ENCODE data around the gene CRAMP1.

CRAMP1 gene

DNA sequence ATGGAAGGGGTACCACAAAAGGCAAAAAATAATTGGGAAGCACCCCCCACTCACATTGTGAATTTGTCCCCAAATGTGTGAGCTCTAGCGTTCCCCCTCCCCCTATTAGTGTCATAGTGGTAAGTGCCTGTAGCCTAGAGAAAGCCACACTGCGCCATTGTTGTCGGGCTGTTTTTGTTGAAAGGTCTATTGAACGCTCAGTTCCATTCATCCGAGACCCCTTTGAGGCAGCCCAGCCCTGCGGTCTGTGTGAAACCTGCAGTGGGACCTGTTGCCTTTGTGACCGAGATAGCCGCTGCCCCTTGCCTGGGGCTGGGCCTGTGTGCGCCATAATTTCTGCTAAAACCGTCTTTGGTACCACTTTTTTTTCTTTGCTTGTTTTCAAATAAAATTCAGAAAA, 68.9 kb downstream of the CRAMP1 start:
- no peak for DNase-seq (ENCODE audit: low spot score)
- TF ChIP-seq, protein P1, sequence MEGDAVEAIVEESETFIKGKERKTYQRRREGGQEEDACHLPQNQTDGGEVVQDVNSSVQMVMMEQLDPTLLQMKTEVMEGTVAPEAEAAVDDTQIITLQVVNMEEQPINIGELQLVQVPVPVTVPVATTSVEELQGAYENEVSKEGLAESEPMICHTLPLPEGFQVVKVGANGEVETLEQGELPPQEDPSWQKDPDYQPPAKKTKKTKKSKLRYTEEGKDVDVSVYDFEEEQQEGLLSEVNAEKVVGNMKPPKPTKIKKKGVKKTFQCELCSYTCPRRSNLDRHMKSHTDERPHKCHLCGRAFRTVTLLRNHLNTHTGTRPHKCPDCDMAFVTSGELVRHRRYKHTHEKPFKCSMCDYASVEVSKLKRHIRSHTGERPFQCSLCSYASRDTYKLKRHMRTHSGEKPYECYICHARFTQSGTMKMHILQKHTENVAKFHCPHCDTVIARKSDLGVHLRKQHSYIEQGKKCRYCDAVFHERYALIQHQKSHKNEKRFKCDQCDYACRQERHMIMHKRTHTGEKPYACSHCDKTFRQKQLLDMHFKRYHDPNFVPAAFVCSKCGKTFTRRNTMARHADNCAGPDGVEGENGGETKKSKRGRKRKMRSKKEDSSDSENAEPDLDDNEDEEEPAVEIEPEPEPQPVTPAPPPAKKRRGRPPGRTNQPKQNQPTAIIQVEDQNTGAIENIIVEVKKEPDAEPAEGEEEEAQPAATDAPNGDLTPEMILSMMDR (IDR thresholded peaks at IDR 0.05; ENCODE audit: extremely low read depth, missing control alignments): no peak

DNA sequence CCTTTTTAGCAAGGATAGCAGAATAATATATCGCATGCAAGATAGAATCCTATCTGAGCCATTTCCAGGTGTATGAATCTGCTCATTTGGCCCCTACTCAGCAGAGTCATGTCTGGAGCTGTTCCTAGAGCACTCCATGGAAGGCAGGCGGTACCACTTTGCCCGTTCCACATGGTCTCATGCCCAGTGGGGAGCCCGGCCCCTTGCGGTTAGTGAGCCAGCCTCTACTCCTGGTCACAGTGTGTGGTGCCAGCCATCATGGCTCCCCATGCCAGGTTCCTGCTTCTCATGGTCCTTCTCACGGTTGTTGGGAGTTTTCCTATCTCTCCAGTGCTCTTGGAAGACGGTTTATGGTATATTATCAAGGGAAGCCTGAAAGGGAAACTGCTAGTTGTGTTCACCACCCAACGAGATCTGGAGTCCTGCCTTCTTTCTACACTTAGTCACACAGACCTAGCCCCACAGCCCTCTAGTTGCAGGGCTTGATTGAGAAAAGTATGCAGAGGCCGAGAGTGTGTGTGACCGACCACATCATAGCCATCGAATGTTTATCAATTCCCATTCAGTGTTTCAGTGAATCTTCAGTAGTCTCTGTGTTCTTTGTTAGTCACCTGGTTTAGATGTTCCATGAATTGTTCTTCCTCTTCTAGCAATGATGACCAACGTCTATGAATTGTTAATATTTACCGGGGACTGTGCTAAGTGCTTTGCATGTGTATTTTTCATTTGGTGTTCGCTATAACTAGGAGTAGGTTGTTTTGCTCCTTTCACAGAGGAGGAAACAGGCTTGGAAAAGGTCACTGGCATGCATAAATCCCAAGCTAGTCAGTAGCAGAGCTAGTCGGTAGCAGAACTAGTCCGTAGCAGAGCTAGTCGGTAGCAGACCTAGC, 75.5 kb downstream of the CRAMP1 start:
- TF ChIP-seq, protein P1 (IDR thresholded peaks at IDR 0.05; ENCODE audit: extremely low read depth, missing control alignments): no peak
- DNase-seq (ENCODE audit: low spot score): no peak

DNA sequence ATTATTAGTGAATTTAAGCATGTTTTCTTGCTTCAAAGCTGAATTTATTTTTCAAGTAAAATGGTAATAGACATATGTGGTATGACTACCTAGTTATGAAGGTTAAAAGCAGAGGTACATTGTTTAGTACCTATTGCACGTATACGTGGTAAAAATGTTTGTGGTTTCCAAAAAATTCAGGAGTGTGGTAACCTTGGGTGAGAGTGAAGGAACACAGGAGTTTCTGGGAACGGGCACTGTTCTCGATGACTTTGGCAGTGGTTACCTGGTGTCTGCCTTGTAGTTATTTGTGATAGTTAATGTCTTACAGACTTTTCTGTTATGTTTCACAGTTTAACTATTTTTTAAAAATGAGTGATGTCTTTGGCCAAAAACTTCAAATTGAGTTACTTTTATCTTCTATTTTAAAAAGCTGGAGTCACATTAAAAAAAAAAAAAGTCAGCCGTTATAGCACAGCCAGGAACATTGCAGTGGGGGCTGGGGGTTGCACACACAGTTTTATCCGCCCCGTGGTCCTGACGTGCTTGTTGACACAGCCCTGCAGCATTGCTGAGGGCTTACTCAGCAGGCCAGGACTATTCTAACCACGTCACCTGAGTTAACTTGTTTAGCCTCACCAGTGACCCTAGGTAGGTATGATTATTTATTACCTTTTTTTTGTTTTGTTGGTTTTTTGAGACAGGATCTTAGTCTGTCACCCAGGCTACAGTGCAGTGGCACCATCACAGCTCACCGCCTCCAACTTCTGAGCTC, 76.8 kb downstream of the CRAMP1 start:
- TF ChIP-seq, protein P1 (IDR thresholded peaks at IDR 0.05; ENCODE audit: extremely low read depth, missing control alignments): no peak

DNA sequence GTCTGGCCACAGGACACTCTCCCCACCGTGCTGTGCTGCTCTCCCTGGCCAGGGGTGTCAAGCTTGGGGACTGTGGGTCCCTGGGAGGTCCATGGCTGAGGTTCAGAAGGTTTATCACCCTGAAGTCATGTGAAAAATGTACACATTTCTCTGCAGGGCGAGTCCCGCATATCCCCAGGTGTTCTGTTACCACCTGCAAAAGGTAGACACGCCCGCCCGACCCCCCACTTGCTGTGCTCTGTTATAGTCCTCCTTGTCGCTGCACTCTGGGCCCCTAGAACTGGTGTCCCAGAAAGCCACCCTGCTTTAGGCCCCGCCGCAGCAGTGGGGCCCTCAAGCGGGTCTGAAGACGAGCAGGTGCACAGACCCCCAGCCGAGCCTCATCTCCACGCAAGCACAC, 77.7 kb downstream of the CRAMP1 start:
- no peak for DNase-seq (ENCODE audit: low spot score)
- TF ChIP-seq, protein P1 (IDR thresholded peaks at IDR 0.05; ENCODE audit: extremely low read depth, missing control alignments): no peak

More for the DNA sequence above, 76.8 kb downstream of the CRAMP1 start:
- no peak for DNase-seq (ENCODE audit: low spot score)

DNA sequence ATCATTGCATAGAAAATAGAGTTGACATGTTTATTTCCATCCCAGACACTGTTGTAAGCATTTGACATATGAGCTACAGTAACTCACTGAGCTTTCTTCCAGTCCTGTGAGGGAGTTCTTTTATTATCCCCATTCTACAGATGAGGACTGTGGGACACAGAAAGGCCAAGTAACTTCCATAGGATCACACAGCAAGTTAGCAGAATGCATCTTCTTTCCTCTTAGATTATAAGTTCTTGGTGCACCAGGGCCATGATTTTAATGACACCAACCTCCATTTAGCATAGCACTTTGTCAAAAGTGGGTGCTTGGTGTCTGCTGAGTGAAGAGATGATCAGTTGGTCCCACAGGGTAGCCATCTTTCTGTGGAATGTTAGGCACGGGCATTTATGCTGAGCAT, 78.7 kb downstream of the CRAMP1 start:
- no peak for DNase-seq (ENCODE audit: low spot score)
- TF ChIP-seq, protein P1 (IDR thresholded peaks at IDR 0.05; ENCODE audit: extremely low read depth, missing control alignments): no peak

DNA sequence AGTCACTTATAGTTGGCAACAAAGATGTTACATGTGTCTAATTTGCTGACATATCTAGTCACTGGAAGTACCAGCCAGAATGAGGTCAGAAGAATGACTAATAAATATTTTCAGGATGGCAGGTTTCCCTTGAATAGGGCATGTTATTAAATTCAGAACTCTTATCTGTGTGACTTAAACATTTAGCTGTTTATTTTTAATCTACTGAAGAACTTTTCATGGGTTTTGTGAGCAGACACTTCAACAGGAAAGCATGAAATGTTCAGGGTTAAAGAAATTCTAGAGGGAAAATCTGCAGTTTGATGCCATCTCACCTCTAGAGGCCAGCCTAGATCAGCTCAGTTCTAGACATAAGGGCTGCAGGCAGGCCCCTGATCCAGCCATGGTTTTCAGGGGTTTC, 79.1 kb downstream of the CRAMP1 start:
- TF ChIP-seq, protein P1 (IDR thresholded peaks at IDR 0.05; ENCODE audit: extremely low read depth, missing control alignments): no peak
- DNase-seq (ENCODE audit: low spot score): no peak

DNA sequence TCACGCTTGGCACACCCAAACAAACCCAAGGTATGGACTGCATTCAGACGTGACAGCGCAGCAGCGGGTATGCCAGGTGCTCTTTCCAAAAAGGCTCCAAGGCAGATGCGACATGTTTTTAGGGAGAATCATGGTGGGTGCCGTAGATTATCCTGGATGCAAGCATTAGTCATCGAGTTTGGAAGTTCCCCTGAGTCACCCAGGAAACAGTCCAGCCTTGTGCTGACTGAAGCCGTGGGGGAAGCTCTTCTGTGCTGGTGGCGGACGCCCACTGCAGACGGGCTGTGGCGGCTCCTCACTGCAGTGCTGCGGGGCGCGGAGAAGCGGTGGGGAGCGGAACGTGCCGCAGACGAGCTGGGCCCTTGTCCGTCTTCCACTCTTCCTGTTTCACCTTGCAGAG, 79.8 kb downstream of the CRAMP1 start:
- TF ChIP-seq, protein P1 (IDR thresholded peaks at IDR 0.05; ENCODE audit: extremely low read depth, missing control alignments): no peak
- DNase-seq (ENCODE audit: low spot score): no peak

Measured in GM20000 (cell line).